Thoracic aorta (tissue), 2 donors: Measurements from ENCODE around the gene DPF3. TPM values are rescaled to one million over a fixed set of nuclear protein-coding genes. Genes with fewer than 3 reads are reported as not detected.

Experiments used
- ATAC-seq: fragments of 150-250 bp; one replicate; pipeline ENCODE4 v1.8.0; 2017; ENCODE audit warnings: low read depth; ENCODE audit not compliant: insufficient number of reproducible peaks, low FRiP score
- DNase-seq: peaks from one replicate; pipeline ENCODE4 v3.0.0-alpha.2; 2020; ENCODE audit warnings: low spot score
- H3K27ac ChIP-seq, 2 donors: fragments of 200-600 bp; sonication (generic); 1 replicate in 1 of 2; 2 replicates in 1 of 2; pipeline ENCODE4 v1.5.1; 2016; ENCODE audit warnings: mild to moderate bottlenecking in 2 of 2, moderate library complexity in 2 of 2
- H3K27me3 ChIP-seq: fragments of 200-600 bp; sonication (generic); replicated peaks from 2 replicates; pipeline ENCODE4 v1.6.0; 2016; ENCODE audit warnings: mild to moderate bottlenecking; ENCODE audit not compliant: insufficient read depth
- H3K36me3 ChIP-seq: fragments of 200-600 bp; sonication (generic); one replicate; pipeline ENCODE4 v1.5.1; 2016
- H3K4me1 ChIP-seq, 2 donors: fragments of 200-600 bp; sonication (generic); 1 replicate in 1 of 2; 2 replicates in 1 of 2; pipeline versions ENCODE4 v1.5.1 to v1.6.0; 2016; ENCODE audit warnings: low read depth in 2 of 2, mild to moderate bottlenecking in 1 of 2; ENCODE audit not compliant: control insufficient read depth in 1 of 2
- H3K4me3 ChIP-seq: fragments of 200-600 bp; sonication (generic); 2 replicates; pipeline ENCODE4 v1.5.1; 2016; ENCODE audit warnings: mild to moderate bottlenecking
- H3K9me3 ChIP-seq: fragments of 200-600 bp; sonication (generic); 2 replicates; pipeline ENCODE4 v1.5.1; 2016
- CTCF ChIP-seq: fragments of 200-600 bp; sonication (generic); IDR thresholded peaks from one replicate; pipeline ENCODE4 v1.5.1; 2019; ENCODE audit warnings: antibody characterized with exemption
- total RNA-seq, 2 donors: library from RNA; depleted of rRNA; stranded (reverse); fragments of >200 nt; gene quantifications; one replicate each; pipeline versions ENCODE4 v1.1.0 to v1.2.3, GENCODE V29; 2016

Gene DPF3
- total RNA-seq, 2 donors from 2014 or later: 2.2 to 8.9 TPM

GRCh38 chr14:72708222-72708621 lies 185.7 kb downstream of the DPF3 start:
- H3K27ac ChIP-seq: no peak overlapping the region
- no peaks in the 10 kb centered on the region for H3K36me3 ChIP-seq
- H3K27me3 ChIP-seq: no peaks in the 10 kb centered on the region
- no peaks in the 10 kb centered on the region for H3K9me3 ChIP-seq
- DNase-seq (no peak), ATAC-seq (no peak)
- no peak overlapping the region for H3K4me3 ChIP-seq
- H3K4me1 ChIP-seq: peaks cover 7 to 43% of the 10 kb centered on the region in 2 donors
- TF ChIP-seq CTCF: no peak

- Histone ChIP-seq H3K36me3 (no peaks in the 10 kb centered on the region), H3K4me3 (no peak overlapping the region), H3K27ac (no peak overlapping the region), H3K27me3 (no peaks in the 10 kb centered on the region), H3K9me3 (no peaks in the 10 kb centered on the region), H3K4me1 (peaks cover 7 to 30% of the 10 kb centered on the region in 2 donors)
- TF ChIP-seq CTCF: no peak
- DNase-seq: no peak
- ATAC-seq: no peak
Observed at GRCh38 chr14:72706485-72706884, 187.4 kb downstream of the DPF3 start.

- no peak for TF ChIP-seq CTCF
- no peak for DNase-seq
- H3K4me3 ChIP-seq: no peak overlapping the region
- H3K4me1 ChIP-seq: peaks cover 0 to 30% of the 10 kb centered on the region in 2 donors
- no peaks in the 10 kb centered on the region for H3K9me3 ChIP-seq
- no peaks in the 10 kb centered on the region for H3K27me3 ChIP-seq
- no peaks in the 10 kb centered on the region for H3K36me3 ChIP-seq
- no peak for ATAC-seq
- H3K27ac ChIP-seq: no peak overlapping the region
Observed at GRCh38 chr14:72704502-72704901, 189.4 kb downstream of the DPF3 start.

GRCh38 chr14:72701605-72702004 lies 192.3 kb downstream of the DPF3 start:
- Histone ChIP-seq H3K4me3 (no peak overlapping the region), H3K27me3 (no peaks in the 10 kb centered on the region), H3K4me1 (peaks cover 0 to 23% of the 10 kb centered on the region in 2 donors), H3K9me3 (no peaks in the 10 kb centered on the region), H3K27ac (no peak overlapping the region), H3K36me3 (no peaks in the 10 kb centered on the region)
- DNase-seq (no peak), ATAC-seq (no peak)
- TF ChIP-seq CTCF: no peak

GRCh38 chr14:72701237-72701565 lies 192.7 kb downstream of the DPF3 start:
- no peaks in the 10 kb centered on the region for H3K9me3 ChIP-seq
- DNase-seq (no peak), ATAC-seq (no peak)
- H3K36me3 ChIP-seq: no peaks in the 10 kb centered on the region
- no peak for TF ChIP-seq CTCF
- no peak overlapping the region for H3K27ac ChIP-seq
- H3K4me3 ChIP-seq: no peak overlapping the region
- peaks cover 0 to 23% of the 10 kb centered on the region in 2 donors for H3K4me1 ChIP-seq
- H3K27me3 ChIP-seq: no peaks in the 10 kb centered on the region
